Prostate gland (tissue), 2 donors: ENCODE measurements around the gene RPS6KA2. TPM values are rescaled to one million over a fixed set of nuclear protein-coding genes. Genes with fewer than 3 reads are reported as not detected.

Experiments used
- DNase-seq: peaks from one replicate; pipeline ENCODE4 v3.0.0-alpha.2; 2019; ENCODE audit warnings: low spot score
- H3K27ac ChIP-seq, 2 donors: fragments of 200-600 bp; sonication (generic); 2 replicates each; pipeline ENCODE4 v1.5.1; 2017 to 2019
- H3K27me3 ChIP-seq: fragments of 200-600 bp; sonication (generic); replicated peaks from 2 replicates; pipeline ENCODE4 v1.5.1; 2019; ENCODE audit not compliant: insufficient read depth
- H3K36me3 ChIP-seq, 2 donors: fragments of 200-600 bp; sonication (generic); 1 replicate in 1 of 2; 2 replicates in 1 of 2; pipeline versions ENCODE4 v1.5.1 to v1.8.1; 2017 to 2019
- H3K4me1 ChIP-seq: fragments of 200-600 bp; sonication (generic); replicated peaks from 2 replicates; pipeline ENCODE4 v1.5.1; 2019
- H3K4me3 ChIP-seq, 2 donors: fragments of 200-600 bp; sonication (generic); 2 replicates each; pipeline ENCODE4 v1.5.1; 2017 to 2019
- H3K9me3 ChIP-seq: fragments of 200-600 bp; sonication (generic); 2 replicates; pipeline ENCODE4 v1.5.1; 2017
- POLR2A ChIP-seq: fragments of 450-650 bp; IDR thresholded peaks from one replicate; pipeline ENCODE4 v1.6.1; 2016; ENCODE audit warnings: antibody characterized with exemption, mild to moderate bottlenecking
- POLR2AphosphoS5 ChIP-seq: sonication (generic); formaldehyde crosslinking; IDR thresholded peaks from one replicate; pipeline ENCODE4 v1.6.1; 2017; ENCODE audit warnings: antibody characterized with exemption
- WGBS: methylation state at CpG from one replicate; pipeline ENCODE4 v1.1.5; 2018; 5-methylcytosine and 5-hydroxymethylcytosine counted together
- intact Hi-C: fragments of 100-400 bp; cut with DNase I; formaldehyde crosslinking; loops from one replicate; pipeline ENCODE4 v1.14.2; 2022
- total RNA-seq, 2 donors: library from RNA; depleted of rRNA; stranded (reverse); fragments of >200 nt; gene quantifications; one replicate each; pipeline ENCODE4 v1.1.0, GENCODE V29; 2016
- TF ChIP-seq, protein P1 (sequence below), 4 experiments: fragments of 200-600 bp in 2 of 4; fragments of 450-650 bp in 2 of 4; sonication (generic) in 2 of 4; IDR thresholded peaks; 1 replicate in 3 of 4; 2 replicates in 1 of 4; pipeline ENCODE4 v1.5.1; 2016 to 2019; ENCODE audit warnings: antibody characterized with exemption in 4 of 4, mild to moderate bottlenecking in 2 of 4, moderate library complexity in 2 of 4

The RPS6KA2 gene
- total RNA-seq, 2 donors from 2014 or later: 32.2 to 44.3 TPM

DNA sequence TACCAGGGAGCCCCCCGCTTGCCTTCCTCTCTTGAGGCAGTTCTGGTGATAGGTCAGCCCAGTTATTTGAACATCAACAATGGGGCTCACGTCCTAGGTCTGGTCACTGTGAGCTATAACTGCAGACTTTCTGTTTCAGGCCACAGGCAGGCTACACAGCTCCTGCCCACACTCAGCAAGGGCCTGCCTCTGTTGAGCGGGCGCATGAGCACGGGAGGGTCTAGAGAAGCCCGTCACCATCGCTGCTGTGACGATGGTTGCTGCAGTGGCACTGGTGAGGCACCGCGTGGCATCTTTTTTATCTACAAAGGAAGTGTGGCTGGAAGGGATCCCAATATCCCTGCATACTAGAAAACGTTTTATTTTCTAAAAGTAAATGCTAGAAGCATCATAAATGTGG lies 118.3 kb downstream of the RPS6KA2 start:
- Histone ChIP-seq H3K9me3 (no peaks in the 10 kb centered on the region), H3K4me1 (no peaks in the 10 kb centered on the region), H3K4me3 (no peak overlapping the region), H3K36me3 (no peaks in the 10 kb centered on the region), H3K27ac (no peak overlapping the region), H3K27me3 (no peaks in the 10 kb centered on the region)
- TF ChIP-seq, protein P1, sequence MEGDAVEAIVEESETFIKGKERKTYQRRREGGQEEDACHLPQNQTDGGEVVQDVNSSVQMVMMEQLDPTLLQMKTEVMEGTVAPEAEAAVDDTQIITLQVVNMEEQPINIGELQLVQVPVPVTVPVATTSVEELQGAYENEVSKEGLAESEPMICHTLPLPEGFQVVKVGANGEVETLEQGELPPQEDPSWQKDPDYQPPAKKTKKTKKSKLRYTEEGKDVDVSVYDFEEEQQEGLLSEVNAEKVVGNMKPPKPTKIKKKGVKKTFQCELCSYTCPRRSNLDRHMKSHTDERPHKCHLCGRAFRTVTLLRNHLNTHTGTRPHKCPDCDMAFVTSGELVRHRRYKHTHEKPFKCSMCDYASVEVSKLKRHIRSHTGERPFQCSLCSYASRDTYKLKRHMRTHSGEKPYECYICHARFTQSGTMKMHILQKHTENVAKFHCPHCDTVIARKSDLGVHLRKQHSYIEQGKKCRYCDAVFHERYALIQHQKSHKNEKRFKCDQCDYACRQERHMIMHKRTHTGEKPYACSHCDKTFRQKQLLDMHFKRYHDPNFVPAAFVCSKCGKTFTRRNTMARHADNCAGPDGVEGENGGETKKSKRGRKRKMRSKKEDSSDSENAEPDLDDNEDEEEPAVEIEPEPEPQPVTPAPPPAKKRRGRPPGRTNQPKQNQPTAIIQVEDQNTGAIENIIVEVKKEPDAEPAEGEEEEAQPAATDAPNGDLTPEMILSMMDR (IDR thresholded peaks at IDR 0.05): no peak
- no peak for TF ChIP-seq POLR2AphosphoS5
- no peak for TF ChIP-seq POLR2A
- no peak for DNase-seq
- WGBS: 84% methylated on average over 11 of the region's 11 CpGs
- intact Hi-C loops: no loop called here

DNA sequence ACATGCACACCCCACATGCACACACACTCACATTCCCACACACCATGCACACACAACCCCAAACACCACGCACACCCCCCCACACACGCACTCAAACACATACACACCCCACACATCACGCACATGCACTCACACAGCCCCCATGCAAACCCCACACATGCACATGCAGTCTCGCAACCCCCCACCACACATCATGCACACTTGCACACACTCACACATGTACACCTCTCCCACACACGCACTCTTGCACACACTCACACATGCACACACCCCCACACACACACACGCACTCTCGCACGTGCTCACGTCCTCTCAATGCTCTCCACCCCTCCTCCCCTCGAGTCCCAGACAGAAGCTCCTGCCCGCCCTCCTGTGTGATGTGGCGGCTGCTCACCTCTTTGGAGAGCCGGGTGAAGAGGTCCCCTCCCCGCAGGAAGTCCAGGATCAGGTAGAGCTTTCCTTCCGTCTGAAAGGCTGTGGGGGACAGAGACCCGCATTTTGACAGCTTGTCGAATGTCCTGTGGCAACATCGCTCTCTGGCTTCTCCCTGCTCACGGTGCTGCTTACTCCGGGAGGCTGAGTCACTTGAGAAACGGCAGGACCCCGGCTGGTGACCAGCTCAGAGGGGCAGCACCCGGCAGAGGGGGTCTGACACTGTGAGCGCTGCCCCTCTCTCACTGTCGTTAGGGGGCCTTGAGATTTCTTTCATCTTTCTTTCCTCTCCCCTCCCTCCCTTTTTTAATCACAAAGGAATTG lies 119.1 kb downstream of the RPS6KA2 start:
- H3K27ac ChIP-seq: no peak overlapping the region
- H3K36me3 ChIP-seq: no peaks in the 10 kb centered on the region
- H3K9me3 ChIP-seq: no peaks in the 10 kb centered on the region
- no peaks in the 10 kb centered on the region for H3K27me3 ChIP-seq
- no peak overlapping the region for H3K4me3 ChIP-seq
- WGBS: 86% methylated on average over 25 of the region's 25 CpGs
- TF ChIP-seq POLR2A: no peak
- TF ChIP-seq, protein P1 (IDR thresholded peaks at IDR 0.05): no peak
- H3K4me1 ChIP-seq: no peaks in the 10 kb centered on the region
- DNase-seq: no peak
- intact Hi-C loops: no loop called here

DNA sequence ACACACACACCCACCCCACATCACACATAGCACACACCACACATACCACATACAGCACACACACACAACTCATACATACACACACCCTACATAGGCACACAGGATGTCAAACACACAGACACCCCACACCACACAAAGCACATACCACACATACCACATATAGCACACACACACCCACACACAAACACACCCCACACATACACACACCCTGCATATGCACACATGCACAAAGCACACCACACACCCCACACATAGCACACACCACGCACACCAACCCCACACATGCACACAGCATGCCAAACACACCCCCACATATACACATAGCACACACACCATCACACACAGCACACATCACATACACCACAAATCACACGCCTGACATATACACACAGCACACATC lies 119.7 kb downstream of the RPS6KA2 start:
- Histone ChIP-seq H3K4me1 (no peaks in the 10 kb centered on the region), H3K36me3 (no peaks in the 10 kb centered on the region), H3K4me3 (no peak overlapping the region), H3K27me3 (no peaks in the 10 kb centered on the region), H3K9me3 (no peaks in the 10 kb centered on the region), H3K27ac (no peak overlapping the region)
- DNase-seq: no peak
- intact Hi-C loops: no loop called here
- TF ChIP-seq POLR2A (no peak), POLR2AphosphoS5 (no peak)
- TF ChIP-seq, protein P1 (IDR thresholded peaks at IDR 0.05): no peak
- WGBS: 90% methylated on average over 2 of the region's 2 CpGs

DNA sequence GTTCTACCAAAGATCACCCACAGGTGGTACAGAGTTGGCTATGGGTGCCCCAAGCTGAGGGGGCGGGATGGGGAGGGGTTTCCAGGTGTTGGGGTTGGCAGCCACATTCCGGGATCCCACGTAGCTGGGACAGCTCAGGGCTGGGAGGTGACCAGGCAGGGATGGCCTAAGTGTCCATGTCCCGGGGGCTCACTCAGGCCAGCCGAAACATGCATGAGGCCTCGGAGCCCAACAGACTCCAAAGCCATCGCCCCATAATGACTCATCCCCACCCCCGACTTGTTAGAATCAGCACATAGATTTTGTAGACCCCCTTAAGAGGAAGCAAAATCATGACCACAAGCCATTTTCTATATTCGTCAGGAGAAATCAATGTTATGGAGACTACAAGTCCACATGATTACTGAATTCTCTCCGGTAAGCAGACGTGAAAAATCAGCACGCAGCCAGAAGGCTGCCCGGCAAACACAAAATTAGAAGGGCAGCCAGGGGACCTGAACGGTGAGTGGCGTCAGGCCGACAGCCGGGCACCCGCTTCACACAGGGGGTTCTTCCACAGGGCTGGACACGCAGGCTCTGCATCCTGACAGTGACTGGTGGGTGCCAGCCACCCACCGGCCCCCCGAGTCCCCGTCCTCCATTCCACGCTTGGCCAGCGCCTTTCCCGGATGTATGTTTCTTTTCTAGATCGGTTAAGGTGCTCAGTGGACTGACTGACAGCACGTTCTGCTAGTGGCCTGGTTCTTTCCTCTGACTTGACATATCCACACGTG lies 121.7 kb downstream of the RPS6KA2 start:
- no peak for TF ChIP-seq POLR2A
- TF ChIP-seq, protein P1 (IDR thresholded peaks at IDR 0.05): no peak
- TF ChIP-seq POLR2AphosphoS5: no peak
- Histone ChIP-seq H3K36me3 (no peaks in the 10 kb centered on the region), H3K4me3 (no peak overlapping the region), H3K4me1 (no peaks in the 10 kb centered on the region), H3K27me3 (no peaks in the 10 kb centered on the region), H3K27ac (no peak overlapping the region), H3K9me3 (no peaks in the 10 kb centered on the region)
- 93% methylated on average over 28 of the region's 28 CpGs for WGBS
- intact Hi-C loops: no loop called here
- no peak for DNase-seq
